ENCODE measurements around the gene NARS2.

Gene NARS2

GRCh38 chr11:78405805-78406204 lies 168.9 kb downstream of the NARS2 start:
- in situ Hi-C loops (cut with HindIII; ENCODE audit: low pct_ligation_motif_present, low sequenced_read_pairs) = no loop called here
- DNase-seq = no peak
- no peak overlapping the region for H3K27ac ChIP-seq
- H3K36me3 ChIP-seq (replicated peaks) = no peaks in the 10 kb centered on the region
- H3K4me3 ChIP-seq (ENCODE audit: low read depth, low read length) = no peak overlapping the region
- H3K27me3 ChIP-seq (replicated peaks) = no peaks in the 10 kb centered on the region
- TF ChIP-seq, protein P1, sequence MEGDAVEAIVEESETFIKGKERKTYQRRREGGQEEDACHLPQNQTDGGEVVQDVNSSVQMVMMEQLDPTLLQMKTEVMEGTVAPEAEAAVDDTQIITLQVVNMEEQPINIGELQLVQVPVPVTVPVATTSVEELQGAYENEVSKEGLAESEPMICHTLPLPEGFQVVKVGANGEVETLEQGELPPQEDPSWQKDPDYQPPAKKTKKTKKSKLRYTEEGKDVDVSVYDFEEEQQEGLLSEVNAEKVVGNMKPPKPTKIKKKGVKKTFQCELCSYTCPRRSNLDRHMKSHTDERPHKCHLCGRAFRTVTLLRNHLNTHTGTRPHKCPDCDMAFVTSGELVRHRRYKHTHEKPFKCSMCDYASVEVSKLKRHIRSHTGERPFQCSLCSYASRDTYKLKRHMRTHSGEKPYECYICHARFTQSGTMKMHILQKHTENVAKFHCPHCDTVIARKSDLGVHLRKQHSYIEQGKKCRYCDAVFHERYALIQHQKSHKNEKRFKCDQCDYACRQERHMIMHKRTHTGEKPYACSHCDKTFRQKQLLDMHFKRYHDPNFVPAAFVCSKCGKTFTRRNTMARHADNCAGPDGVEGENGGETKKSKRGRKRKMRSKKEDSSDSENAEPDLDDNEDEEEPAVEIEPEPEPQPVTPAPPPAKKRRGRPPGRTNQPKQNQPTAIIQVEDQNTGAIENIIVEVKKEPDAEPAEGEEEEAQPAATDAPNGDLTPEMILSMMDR (IDR thresholded peaks at IDR 0.05; ENCODE audit: low read depth, low read length, missing control alignments) = no peak

DNA sequence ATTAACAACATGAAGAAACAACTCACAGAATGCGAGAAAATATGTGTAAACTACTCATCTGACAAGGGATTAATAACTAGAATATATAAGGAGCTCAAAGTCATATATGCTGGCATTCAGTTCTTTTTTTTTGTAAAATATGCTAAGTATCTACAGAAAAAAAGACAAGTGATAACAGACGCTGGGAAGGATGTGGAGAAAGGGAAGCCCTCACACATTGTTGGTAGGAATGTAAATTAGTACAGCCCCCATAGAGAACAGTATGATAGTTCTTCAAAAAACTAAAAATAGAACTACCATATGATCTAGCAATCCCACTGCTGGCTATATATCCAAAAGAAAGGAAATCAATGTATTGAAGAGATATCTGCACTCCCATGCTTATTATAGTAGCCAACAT lies 170.9 kb downstream of the NARS2 start:
- DNase-seq = no peak
- H3K27ac ChIP-seq = no peak overlapping the region
- in situ Hi-C loops (cut with HindIII; ENCODE audit: low pct_ligation_motif_present, low sequenced_read_pairs) = no loop called here
- no peaks in the 10 kb centered on the region for H3K27me3 ChIP-seq (replicated peaks)
- H3K36me3 ChIP-seq (replicated peaks) = no peaks in the 10 kb centered on the region
- TF ChIP-seq, protein P1 (IDR thresholded peaks at IDR 0.05; ENCODE audit: low read depth, low read length, missing control alignments) = no peak
- H3K4me3 ChIP-seq (ENCODE audit: low read depth, low read length) = no peak overlapping the region

- Histone ChIP-seq H3K36me3 (replicated peaks) (no peaks in the 10 kb centered on the region), H3K4me3 (ENCODE audit: low read depth, low read length) (no peak overlapping the region), H3K27me3 (replicated peaks) (no peaks in the 10 kb centered on the region), H3K27ac (no peak overlapping the region)
- TF ChIP-seq, protein P1 (IDR thresholded peaks at IDR 0.05; ENCODE audit: low read depth, low read length, missing control alignments) = no peak
- no peak for DNase-seq
- in situ Hi-C loops (cut with HindIII; ENCODE audit: low pct_ligation_motif_present, low sequenced_read_pairs) = no loop called here
Observed at GRCh38 chr11:78402847-78403246, 171.8 kb downstream of the NARS2 start.

GRCh38 chr11:78400702-78401101 lies 174.0 kb downstream of the NARS2 start:
- no peaks in the 10 kb centered on the region for H3K27me3 ChIP-seq (replicated peaks)
- no peaks in the 10 kb centered on the region for H3K36me3 ChIP-seq (replicated peaks)
- in situ Hi-C loops (cut with HindIII; ENCODE audit: low pct_ligation_motif_present, low sequenced_read_pairs) = no loop called here
- no peak for DNase-seq
- TF ChIP-seq, protein P1 (IDR thresholded peaks at IDR 0.05; ENCODE audit: low read depth, low read length, missing control alignments) = no peak
- no peak overlapping the region for H3K27ac ChIP-seq
- no peak overlapping the region for H3K4me3 ChIP-seq (ENCODE audit: low read depth, low read length)

DNA sequence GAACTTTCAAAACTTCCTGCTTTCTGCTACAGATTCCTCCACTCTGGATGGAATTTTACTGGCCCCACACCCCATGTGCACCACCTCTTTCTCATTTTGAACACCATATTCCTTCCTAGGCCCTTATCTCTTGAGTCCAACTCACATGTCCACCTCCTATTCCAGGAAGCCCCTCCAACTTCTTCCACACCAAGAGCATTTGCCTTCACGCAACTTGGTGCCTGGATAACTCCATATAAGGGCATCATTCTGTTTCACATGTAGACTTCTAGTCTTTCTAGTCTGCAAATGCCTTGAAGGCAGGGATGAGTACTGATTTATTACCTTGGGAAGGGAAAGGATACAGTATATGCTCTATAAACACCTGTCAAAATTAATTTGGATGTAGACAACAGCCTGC lies 174.5 kb downstream of the NARS2 start:
- Histone ChIP-seq H3K27me3 (replicated peaks) (no peaks in the 10 kb centered on the region), H3K4me3 (ENCODE audit: low read depth, low read length) (no peak overlapping the region), H3K27ac (no peak overlapping the region), H3K36me3 (replicated peaks) (no peaks in the 10 kb centered on the region)
- TF ChIP-seq, protein P1 (IDR thresholded peaks at IDR 0.05; ENCODE audit: low read depth, low read length, missing control alignments) = no peak
- in situ Hi-C loops (cut with HindIII; ENCODE audit: low pct_ligation_motif_present, low sequenced_read_pairs) = no loop called here
- no peak for DNase-seq

GRCh38 chr11:78399136-78399535 lies 175.5 kb downstream of the NARS2 start:
- TF ChIP-seq, protein P1 (IDR thresholded peaks at IDR 0.05; ENCODE audit: low read depth, low read length, missing control alignments) = no peak
- Histone ChIP-seq H3K36me3 (replicated peaks) (no peaks in the 10 kb centered on the region), H3K27me3 (replicated peaks) (no peaks in the 10 kb centered on the region), H3K4me3 (ENCODE audit: low read depth, low read length) (no peak overlapping the region), H3K27ac (no peak overlapping the region)
- no peak for DNase-seq
- in situ Hi-C loops (cut with HindIII; ENCODE audit: low pct_ligation_motif_present, low sequenced_read_pairs) = no loop called here

Data from brain microvascular endothelial cell (primary cell).